HepG2 (cell line): ENCODE results near the gene STUB1. TPM values are rescaled to one million over a fixed set of nuclear protein-coding genes. Genes with fewer than 3 reads are reported as not detected.
A peak's percentile ranks its signal among the peaks of the same experiment; 100 is the strongest.

Source experiments
- ATAC-seq: fragments of 200-7000 bp; cut with Tn5 transposase; 3 replicates; pipeline ENCODE4 v1.9.1; 2020; ENCODE audit warnings: mild to moderate bottlenecking, moderate library complexity
- BruUV-seq: library from RNA; stranded (reverse); fragments of 400-500 nt; replicated peaks from 2 replicates; lab custom pipeline; 2021; lab: Mats Ljungman, UMichigan
- CTCF ChIA-PET: fragments of 300-600 bp; formaldehyde crosslinking; extraction: SDS; loops from one replicate; lab custom pipeline; 2021; ENCODE audit warnings: low total read pairs, inconsistent platforms, low intra/inter-chr PET ratio; lab: Yijun Ruan, JAX
- POLR2A ChIA-PET: fragments of 350-600 bp; sonication (Branson Sonifier 250); formaldehyde crosslinking; loops from one replicate; lab custom pipeline; 2020; ENCODE audit warnings: antibody characterized with exemption, inconsistent platforms; lab: Yijun Ruan, JAX
- DNase-seq: peaks from one replicate; pipeline ENCODE4 v3.0.0-alpha.2; 2015; ENCODE audit warnings: low spot score
- FAIRE-seq: peaks from 3 replicates; lab custom pipeline; 2011; peaks lifted over from hg19 to GRCh38; lab: Jason Lieb, UNC
- H2AFZ ChIP-seq: one replicate; pipeline ENCODE4 v1.6.1; 2011; ENCODE audit warnings: low read length, inconsistent platforms
- H3K27ac ChIP-seq: fragments of 300-600 bp; 3 replicates; pipeline ENCODE4 v1.8.0; 2011; ENCODE audit warnings: mixed run types, mild to moderate bottlenecking, mixed read lengths, low read length, inconsistent platforms; ENCODE audit not compliant: insufficient read depth; ENCODE audit errors: extremely low read length
- H3K27me3 ChIP-seq, 2 experiments: fragments of 200-600 bp in 1 of 2; 2 replicates in 1 of 2; 3 replicates in 1 of 2; pipeline versions ENCODE4 v1.6.0 to v1.8.0; 2011; ENCODE audit warnings: low read length in 2 of 2, mild to moderate bottlenecking in 2 of 2, moderate library complexity in 2 of 2, inconsistent platforms in 1 of 2; ENCODE audit not compliant: insufficient read depth in 2 of 2, control insufficient read depth in 1 of 2
- H3K36me3 ChIP-seq, 2 experiments: fragments of 200-600 bp in 1 of 2; replicated peaks in 1 of 2; 2 replicates in 1 of 2; 3 replicates in 1 of 2; pipeline versions ENCODE4 v1.5.1 to v1.8.0; 2011; ENCODE audit warnings: low read length in 2 of 2, inconsistent platforms in 1 of 2; ENCODE audit not compliant: insufficient read depth in 2 of 2, control insufficient read depth in 1 of 2
- H3K4me1 ChIP-seq: 2 replicates; pipeline ENCODE4 v1.5.1; 2012; ENCODE audit warnings: low read length, inconsistent platforms; ENCODE audit not compliant: insufficient read depth
- H3K4me2 ChIP-seq: 2 replicates; pipeline ENCODE4 v1.6.0; 2011; ENCODE audit warnings: low read depth, low read length, inconsistent platforms
- H3K4me3 ChIP-seq, 3 experiments: fragments of 200-600 bp in 1 of 3; sonication (generic), shearing (Covaris generic) in 1 of 3; replicated peaks in 1 of 3; 2 replicates each; pipeline ENCODE4 v1.5.1; 2011 to 2016; ENCODE audit warnings: low read length in 3 of 3, inconsistent platforms in 2 of 3, low read depth in 2 of 3, mild to moderate bottlenecking in 2 of 3, control low read depth in 1 of 3, mixed read lengths in 1 of 3; ENCODE audit not compliant: insufficient read depth in 1 of 3
- H3K79me2 ChIP-seq: one replicate; pipeline ENCODE4 v1.6.1; 2011; ENCODE audit warnings: low read length, inconsistent platforms; ENCODE audit not compliant: insufficient read depth
- H3K9ac ChIP-seq: 2 replicates; pipeline ENCODE4 v1.6.0; 2011; ENCODE audit warnings: mild to moderate bottlenecking, low read depth, low read length, inconsistent platforms; ENCODE audit not compliant: insufficient read depth
- H3K9me3 ChIP-seq: 2 replicates; pipeline ENCODE4 v1.5.1; 2012; ENCODE audit warnings: mild to moderate bottlenecking, low read length
- H4K20me1 ChIP-seq: 2 replicates; pipeline ENCODE4 v1.6.0; 2011; ENCODE audit warnings: inconsistent platforms, mild to moderate bottlenecking, low read length, moderate library complexity; ENCODE audit not compliant: insufficient read depth
- AGO2 ChIP-seq: fragments of 200-400 bp; formaldehyde crosslinking; optimal IDR thresholded peaks from 2 replicates; pipeline ENCODE3; 2017; ENCODE audit warnings: mild to moderate bottlenecking, low read depth, low read length, moderate library complexity
- ARNT2 ChIP-seq: sonication (generic); formaldehyde crosslinking; IDR thresholded peaks from 2 replicates; pipeline ENCODE4 v1.8.0; 2022; ENCODE audit warnings: mild to moderate bottlenecking, low read depth, missing genetic modification reagents, moderate library complexity
- ATF7 ChIP-seq, 2 experiments: fragments of 450-650 bp in 1 of 2; sonication (generic) in 1 of 2; formaldehyde crosslinking in 1 of 2; IDR thresholded peaks; 2 replicates each; pipeline versions ENCODE4 v1.4.0 to v1.6.1; 2016 to 2020; ENCODE audit warnings: antibody characterized with exemption in 1 of 2, mild to moderate bottlenecking in 1 of 2, missing genetic modification reagents in 1 of 2
- CBX5 ChIP-seq: sonication (generic); formaldehyde crosslinking; IDR thresholded peaks from 2 replicates; pipeline ENCODE4 v1.4.0; 2020; ENCODE audit warnings: missing genetic modification reagents, borderline replicate concordance
- E2F2 ChIP-seq: sonication (generic); formaldehyde crosslinking; IDR thresholded peaks from 2 replicates; pipeline ENCODE4 v1.4.0; 2020; ENCODE audit warnings: missing genetic modification reagents, borderline replicate concordance
- HNRNPL ChIP-seq: fragments of 200-400 bp; formaldehyde crosslinking; IDR thresholded peaks from 2 replicates; pipeline ENCODE4 v1.6.1; 2017; ENCODE audit warnings: mild to moderate bottlenecking, low read depth, low read length
- LCORL ChIP-seq, 2 experiments: fragments of 450-650 bp in 1 of 2; sonication (generic) in 1 of 2; formaldehyde crosslinking in 1 of 2; IDR thresholded peaks; 2 replicates each; pipeline versions ENCODE4 v1.5.0 to v1.6.1; 2017 to 2020; ENCODE audit warnings: antibody characterized with exemption in 1 of 2, missing genetic modification reagents in 1 of 2
- MYNN ChIP-seq: sonication (generic); formaldehyde crosslinking; IDR thresholded peaks from 2 replicates; pipeline ENCODE4 v1.4.0; 2020; ENCODE audit warnings: mild to moderate bottlenecking, low read depth, missing genetic modification reagents
- NFKB2 ChIP-seq: sonication (generic); formaldehyde crosslinking; IDR thresholded peaks from 2 replicates; pipeline ENCODE4 v1.4.0; 2020; ENCODE audit warnings: missing genetic modification reagents, borderline replicate concordance
- NR0B2 ChIP-seq: sonication (generic); formaldehyde crosslinking; IDR thresholded peaks from 2 replicates; pipeline ENCODE4 v1.4.0; 2020; ENCODE audit warnings: mild to moderate bottlenecking, missing genetic modification reagents
- ZNF225 ChIP-seq: sonication (generic); formaldehyde crosslinking; IDR thresholded peaks from 2 replicates; pipeline ENCODE4 v1.4.0; 2020; ENCODE audit warnings: mild to moderate bottlenecking, missing genetic modification reagents
- ZNF337 ChIP-seq: sonication (generic); formaldehyde crosslinking; IDR thresholded peaks from 2 replicates; pipeline ENCODE4 v1.5.1; 2020; ENCODE audit warnings: missing genetic modification reagents, low read depth, mild to moderate bottlenecking, borderline replicate concordance
- ZNF678 ChIP-seq: sonication (generic); formaldehyde crosslinking; IDR thresholded peaks from 2 replicates; pipeline ENCODE4 v1.4.0; 2020; ENCODE audit warnings: mild to moderate bottlenecking, missing genetic modification reagents
- ZNF687 ChIP-seq: sonication (generic); formaldehyde crosslinking; IDR thresholded peaks from 2 replicates; pipeline ENCODE4 v1.5.1; 2020; ENCODE audit warnings: mild to moderate bottlenecking, missing genetic modification reagents, moderate library complexity
- ZNF724P ChIP-seq: sonication (generic); formaldehyde crosslinking; IDR thresholded peaks from 2 replicates; pipeline ENCODE4 v1.8.0; 2022; ENCODE audit warnings: missing genetic modification reagents, borderline replicate concordance
- ZNF780A ChIP-seq: sonication (generic); formaldehyde crosslinking; IDR thresholded peaks from 2 replicates; pipeline ENCODE4 v1.8.0; 2022; ENCODE audit warnings: mild to moderate bottlenecking, missing genetic modification reagents, moderate library complexity
- WGBS: methylation state at CpG from one replicate; pipeline ENCODE4 v1.1.6; 2017; ENCODE audit warnings: low lambda C conversion rate; 5-methylcytosine and 5-hydroxymethylcytosine counted together
- in situ Hi-C: cut with HindIII; loops from 2 replicates; pipeline ENCODE4 v1.10.0; 2017; ENCODE audit warnings: low pct_unique_long_range_greater_than_20kb; ENCODE audit not compliant: extremely low pct_ligation_motif_present
- intact Hi-C: fragments of 100-400 bp; cut with micrococcal nuclease; formaldehyde crosslinking; loops from one replicate; pipeline ENCODE4 v1.10.0; 2022; ENCODE audit not compliant: unreplicated experiment
- polyA plus RNA-seq, 8 experiments: library from polyadenylated mRNA; depleted of rRNA in 3 of 8; stranded (reverse) in 7 of 8; unstranded in 1 of 8; fragments of >200 nt; fragmentation: Illumina TruSeq in 4 of 8; extraction: Trizol in 4 of 8; gene quantifications; 2 replicates each; pipeline versions ENCODE4 v1.2.1 to v1.2.3, GENCODE V29; 2011 to 2016; ENCODE audit warnings: low read depth in 4 of 8, missing spikeins in 1 of 8, mixed read lengths in 1 of 8; ENCODE audit not compliant: insufficient read depth in 1 of 8
- total RNA-seq, 5 experiments: library from RNA; depleted of rRNA; stranded (reverse); fragments of >200 nt; fragmentation: Illumina TruSeq; extraction: Trizol; gene quantifications; 2 replicates each; pipeline ENCODE4 v1.2.3, GENCODE V29; 2016; ENCODE audit warnings: low read depth in 1 of 5

The STUB1 gene
- total and polyA plus RNA-seq, 2 of the 13 experiments (the other 11 are each of a cell fraction or from before 2014, with no cell fraction given) = 52.9 to 78.2 TPM

- TF ChIP-seq NR0B2 (CRISPR knock-in tag) = 0 out of 2 replicates have a peak, but pooled peaks have one; percentile 15
- no peak for TF ChIP-seq LCORL (IDR thresholded peaks at IDR 0.05)
- 0 out of 2 replicates have a peak, but pooled peaks have one; percentile 26 for TF ChIP-seq LCORL (CRISPR knock-in tag; IDR thresholded peaks at IDR 0.05)
These were observed 4.2 kb upstream of the STUB1 start (continued) for GRCh38 chr16:675884-676564.

- WGBS = 91% methylated on average over 4 of the region's 21 CpGs
- H3K4me2 ChIP-seq = peak overlapping the region; percentile 87; the same call in 1 of the 2 replicates
- no peak for ATAC-seq
- peaks cover 41% of the 10 kb centered on the region for H3K4me1 ChIP-seq
- FAIRE-seq = no peak
- no peaks in the 10 kb centered on the region for H3K9me3 ChIP-seq
- CTCF ChIA-PET = no interaction called here
- POLR2A ChIA-PET = interaction anchor here (0.8 to 1.9 kb wide), 4 partner anchors 9 to 27 kb away, joined by 3 to 12 read pairs (median 6); partner anchors contain the start of genes RHOT2, WDR24 and WDR90
- H3K4me3 ChIP-seq = peak overlapping the region in 2 of 3 experiments; percentile 28 to 74; a peak in 2 of 6 replicates
- in situ Hi-C loops (no loop called here), intact Hi-C loops (no loop called here)
- peaks cover 8% of the 10 kb centered on the region for H3K79me2 ChIP-seq
- H3K9ac ChIP-seq = no peak overlapping the region
- peak overlapping the region; percentile 60 for H3K27ac ChIP-seq
- H3K27me3 ChIP-seq = no peaks in the 10 kb centered on the region; a peak in 1 of 5 replicates
- no TSS peak for BruUV-seq
- 0 out of 2 replicates have a peak, but pooled peaks cover 3% of the 10 kb centered on the region for H4K20me1 ChIP-seq
- no peak for DNase-seq
- H3K36me3 ChIP-seq = peaks cover 12 to 22% of the 10 kb centered on the region in 2 experiments; a peak in 4 of 5 replicates
- H2AFZ ChIP-seq = no peak overlapping the region
- TF ChIP-seq ZNF225 (CRISPR knock-in tag) = no peak
- TF ChIP-seq HNRNPL = peak; percentile 68; the same call in 1 of the 2 replicates
- no peak for TF ChIP-seq ZNF724P
- no peak for TF ChIP-seq ZNF780A (CRISPR knock-in tag)
- TF ChIP-seq MYNN = no peak
- no peak for TF ChIP-seq ARNT2
- TF ChIP-seq ZNF337 (CRISPR knock-in tag) = no peak
- no peak for TF ChIP-seq CBX5 (CRISPR knock-in tag)
- no peak for TF ChIP-seq NFKB2 (CRISPR knock-in tag)
- no peak for TF ChIP-seq E2F2 (CRISPR knock-in tag)
- no peak for TF ChIP-seq ZNF678 (CRISPR knock-in tag)
- TF ChIP-seq AGO2 = peak; percentile 27
- 0 out of 2 replicates have a peak, but pooled peaks have one; percentile 1 for TF ChIP-seq ZNF687 (CRISPR knock-in tag)
- no peak for TF ChIP-seq ATF7 (IDR thresholded peaks at IDR 0.05)
- TF ChIP-seq ATF7 (CRISPR knock-in tag; IDR thresholded peaks at IDR 0.05) = no peak
These were observed 3.7 kb upstream of the STUB1 start for GRCh38 chr16:676565-676902.
